ENCODE data around the gene HNRNPA2B1.
A peak's percentile ranks its signal among the peaks of the same experiment; 100 is the strongest.
"Not testable (repeated sequence)": the region's sequence is repeated elsewhere in the genome, so short reads cannot be mapped to it uniquely, and the experiment has no call there.

HNRNPA2B1 gene

GRCh38 chr7:26195867-26196657 lies 4.5 kb downstream of the HNRNPA2B1 start:
- Histone ChIP-seq H3K36me3 (ENCODE audit: control insufficient read depth, insufficient read depth, low read length) (peaks cover 15% of the 10 kb centered on the region), H3K27me3 (replicated peaks; ENCODE audit: control insufficient read depth, insufficient read depth, low read length) (no peaks in the 10 kb centered on the region), H3K4me3 (replicated peaks; ENCODE audit: low read depth, low read length) (peak overlapping the region; percentile 94)
- DNase-seq (ENCODE audit: extremely low read depth, insufficient read length): no peak
- TF ChIP-seq CTCF (IDR thresholded peaks at IDR 0.05; ENCODE audit: insufficient read depth, low read length, poor library complexity, severe bottlenecking): no peak

- DNase-seq (ENCODE audit: extremely low read depth, insufficient read length): no peak
- H3K27me3 ChIP-seq (replicated peaks; ENCODE audit: control insufficient read depth, insufficient read depth, low read length): no peaks in the 10 kb centered on the region
- peaks cover 20% of the 10 kb centered on the region for H3K36me3 ChIP-seq (ENCODE audit: control insufficient read depth, insufficient read depth, low read length)
- TF ChIP-seq CTCF (IDR thresholded peaks at IDR 0.05; ENCODE audit: insufficient read depth, low read length, poor library complexity, severe bottlenecking): no peak
- H3K4me3 ChIP-seq (replicated peaks; ENCODE audit: low read depth, low read length): peak overlapping the region; percentile 38; the same call in 1 of the 2 replicates
Observed at GRCh38 chr7:26195182-26195581, 5.4 kb downstream of the HNRNPA2B1 start.

GRCh38 chr7:26194764-26195163 lies 5.8 kb downstream of the HNRNPA2B1 start:
- not testable (repeated sequence) for DNase-seq (ENCODE audit: extremely low read depth, insufficient read length); H3K27me3 ChIP-seq (replicated peaks; ENCODE audit: control insufficient read depth, insufficient read depth, low read length); H3K4me3 ChIP-seq (replicated peaks; ENCODE audit: low read depth, low read length)
- peaks cover 20% of the 10 kb centered on the region for H3K36me3 ChIP-seq (ENCODE audit: control insufficient read depth, insufficient read depth, low read length)

GRCh38 chr7:26193432-26194207 lies 6.9 kb downstream of the HNRNPA2B1 start:
- H3K27me3 ChIP-seq (replicated peaks; ENCODE audit: control insufficient read depth, insufficient read depth, low read length): no peaks in the 10 kb centered on the region
- H3K4me3 ChIP-seq (replicated peaks; ENCODE audit: low read depth, low read length): no peak overlapping the region
- no peak for TF ChIP-seq CTCF (IDR thresholded peaks at IDR 0.05; ENCODE audit: insufficient read depth, low read length, poor library complexity, severe bottlenecking)
- no peak for DNase-seq (ENCODE audit: extremely low read depth, insufficient read length)
- H3K36me3 ChIP-seq (ENCODE audit: control insufficient read depth, insufficient read depth, low read length): peaks cover 22% of the 10 kb centered on the region

GRCh38 chr7:26192485-26193087 lies 8.0 kb downstream of the HNRNPA2B1 start:
- DNase-seq (ENCODE audit: extremely low read depth, insufficient read length): no peak
- Histone ChIP-seq H3K27me3 (replicated peaks; ENCODE audit: control insufficient read depth, insufficient read depth, low read length) (no peaks in the 10 kb centered on the region), H3K36me3 (ENCODE audit: control insufficient read depth, insufficient read depth, low read length) (peaks cover 22% of the 10 kb centered on the region), H3K4me3 (replicated peaks; ENCODE audit: low read depth, low read length) (no peak overlapping the region)
- TF ChIP-seq CTCF (IDR thresholded peaks at IDR 0.05; ENCODE audit: insufficient read depth, low read length, poor library complexity, severe bottlenecking): no peak

GRCh38 chr7:26191974-26192479 lies 8.5 kb downstream of the HNRNPA2B1 start:
- Histone ChIP-seq H3K27me3 (replicated peaks; ENCODE audit: control insufficient read depth, insufficient read depth, low read length) (no peaks in the 10 kb centered on the region), H3K4me3 (replicated peaks; ENCODE audit: low read depth, low read length) (no peak overlapping the region), H3K36me3 (ENCODE audit: control insufficient read depth, insufficient read depth, low read length) (peaks cover 19% of the 10 kb centered on the region)
- no peak for TF ChIP-seq CTCF (IDR thresholded peaks at IDR 0.05; ENCODE audit: insufficient read depth, low read length, poor library complexity, severe bottlenecking)
- DNase-seq (ENCODE audit: extremely low read depth, insufficient read length): no peak

All from GM06990 (cell line).